ENCODE data around the gene MRI1.
"Not testable (repeated sequence)": the region's sequence is repeated elsewhere in the genome, so short reads cannot be mapped to it uniquely, and the experiment has no call there.

The MRI1 gene

GRCh38 chr19:13764101-13764807, at the start of gene MRI1:
Gene MRI1, plus strand, starts transcription at chr19:13764522. Its CDS starts 67 bp downstream, at chr19:13764589.
- peak in 2 of 3 donors; percentile 38 to 61 for DNase-seq (ENCODE audit: low read depth in 3 of 3, low spot score in 1 of 3)

DNA sequence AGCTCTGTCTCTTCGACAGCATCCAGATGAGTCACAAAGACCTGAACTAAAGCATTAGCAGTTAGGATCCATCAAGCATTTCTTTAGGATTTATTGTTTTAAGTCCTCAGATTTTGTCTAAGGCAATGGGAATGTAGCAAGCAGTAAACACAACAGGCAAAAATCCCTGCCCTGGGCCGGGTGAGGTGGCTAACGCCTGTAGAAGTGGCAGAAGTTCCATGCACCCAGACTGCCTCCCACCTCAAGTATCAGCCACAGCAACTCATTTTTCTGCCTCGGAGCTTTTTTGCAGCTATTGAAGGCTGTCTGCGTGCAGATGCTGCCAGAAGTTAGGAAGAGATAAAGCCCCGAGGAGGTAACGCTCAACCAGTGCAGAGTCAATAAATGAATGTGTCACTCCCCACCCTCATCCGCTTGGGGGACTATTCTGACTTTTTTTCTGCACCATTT, 47.1 kb upstream of the MRI1 start:
- no peak for DNase-seq (ENCODE audit: low read depth in 3 of 3, low spot score in 1 of 3)

- no peak for DNase-seq (ENCODE audit: low read depth in 3 of 3, low spot score in 1 of 3)
These were observed 45.6 kb upstream of the MRI1 start for GRCh38 chr19:13718733-13719132.

- DNase-seq (ENCODE audit: low read depth in 3 of 3, low spot score in 1 of 3): no peak
These were observed 42.2 kb upstream of the MRI1 start for GRCh38 chr19:13722146-13722545.

- DNase-seq (ENCODE audit: low read depth in 3 of 3, low spot score in 1 of 3): no peak
These were observed 41.1 kb upstream of the MRI1 start for GRCh38 chr19:13723206-13723605.

- no peak for DNase-seq (ENCODE audit: low read depth in 3 of 3, low spot score in 1 of 3)
These were observed 38.0 kb upstream of the MRI1 start for GRCh38 chr19:13726323-13726722.

DNA sequence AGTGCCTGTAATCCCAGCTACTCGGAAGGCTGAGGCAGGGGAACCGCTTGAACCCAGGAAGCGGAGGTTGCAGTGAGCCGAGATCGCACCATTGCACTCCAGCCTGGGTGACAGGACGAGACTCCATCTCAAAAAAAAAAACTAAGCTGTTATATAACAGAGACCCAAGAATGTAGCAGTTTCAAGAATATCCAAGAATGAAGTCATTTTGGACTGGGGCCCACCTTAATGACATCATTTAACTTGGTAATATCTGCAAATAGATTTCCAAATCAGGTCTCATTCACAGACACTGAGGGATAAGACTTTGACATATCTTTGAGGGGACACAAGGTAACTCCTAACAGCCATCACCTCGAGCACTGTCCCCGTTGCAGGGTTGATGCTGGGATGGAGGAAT, 36.5 kb upstream of the MRI1 start:
- no peak for DNase-seq (ENCODE audit: low read depth in 3 of 3, low spot score in 1 of 3)

- no peak for DNase-seq (ENCODE audit: low read depth in 3 of 3, low spot score in 1 of 3)
These were observed 34.5 kb upstream of the MRI1 start for GRCh38 chr19:13729859-13730258.

- peak; percentile 87 to 90 (median 87) for DNase-seq (ENCODE audit: low read depth in 3 of 3, low spot score in 1 of 3)
These were observed 33.0 kb upstream of the MRI1 start for GRCh38 chr19:13731147-13731964.

DNA sequence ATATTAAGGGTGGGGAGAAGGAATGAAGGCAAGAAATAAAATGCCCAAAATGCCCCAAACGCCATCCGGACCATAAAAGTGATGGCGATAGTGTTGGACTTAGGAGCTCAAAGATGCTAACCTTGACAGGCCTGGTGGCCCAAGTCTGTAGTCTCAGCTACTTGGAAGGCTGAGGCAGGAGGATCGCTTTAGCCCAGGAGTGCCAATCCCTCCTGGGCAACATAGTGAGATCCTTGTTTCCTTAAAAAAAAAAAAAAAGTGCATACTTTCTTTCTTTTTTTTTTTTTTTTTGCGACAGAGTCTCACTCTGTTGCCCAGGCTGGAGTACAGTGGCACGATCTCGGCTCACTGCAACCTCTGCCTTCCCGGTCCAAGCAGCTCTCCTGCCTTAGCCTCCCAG, 32.0 kb upstream of the MRI1 start:
- no peak for DNase-seq (ENCODE audit: low read depth in 3 of 3, low spot score in 1 of 3)

DNA sequence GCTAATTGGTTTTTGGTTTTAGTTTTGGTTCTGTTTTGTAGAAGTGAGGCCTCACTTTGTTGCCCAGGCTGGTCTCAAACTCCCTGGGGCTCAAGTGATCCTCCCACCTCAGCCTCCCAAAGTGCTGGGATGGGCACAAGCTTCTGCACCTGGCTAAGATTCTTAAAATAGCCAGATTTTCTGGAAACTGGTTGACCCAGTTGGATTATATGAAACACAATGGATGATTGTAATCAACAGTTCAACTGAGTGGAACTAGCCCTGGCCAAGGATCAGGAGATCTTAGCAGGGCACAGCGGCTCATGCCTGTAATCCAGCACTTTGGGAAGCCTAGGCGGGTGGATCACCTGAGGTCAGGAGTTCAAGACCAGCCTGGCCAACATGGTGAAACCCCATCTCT, 29.6 kb upstream of the MRI1 start:
- DNase-seq (ENCODE audit: low read depth in 3 of 3, low spot score in 1 of 3): no peak

- no peak for DNase-seq (ENCODE audit: low read depth in 3 of 3, low spot score in 1 of 3)
These were observed 26.2 kb upstream of the MRI1 start for GRCh38 chr19:13738073-13738472.

- DNase-seq (ENCODE audit: low read depth in 3 of 3, low spot score in 1 of 3): no peak
These were observed 22.4 kb upstream of the MRI1 start for GRCh38 chr19:13741893-13742292.

DNA sequence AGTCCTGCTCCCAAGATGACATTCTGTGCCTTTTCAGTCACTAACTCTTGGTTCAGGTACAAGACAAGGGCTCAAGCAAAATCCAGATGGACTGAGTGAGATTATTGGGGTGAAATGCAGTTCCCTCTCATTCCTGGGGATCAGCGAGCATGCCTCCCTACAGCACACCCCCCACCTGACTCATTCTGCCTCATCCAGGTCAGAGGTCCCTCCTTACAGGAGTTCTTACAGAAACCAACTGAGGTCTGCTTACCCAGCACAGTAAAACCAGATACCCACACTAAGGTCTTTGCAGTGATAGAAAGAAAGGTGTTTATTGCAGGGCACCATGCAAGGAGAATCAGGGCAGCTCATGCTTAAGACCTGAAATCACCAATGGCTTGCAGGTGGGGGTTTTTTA, 21.6 kb upstream of the MRI1 start:
- no peak for DNase-seq (ENCODE audit: low read depth in 3 of 3, low spot score in 1 of 3)

DNA sequence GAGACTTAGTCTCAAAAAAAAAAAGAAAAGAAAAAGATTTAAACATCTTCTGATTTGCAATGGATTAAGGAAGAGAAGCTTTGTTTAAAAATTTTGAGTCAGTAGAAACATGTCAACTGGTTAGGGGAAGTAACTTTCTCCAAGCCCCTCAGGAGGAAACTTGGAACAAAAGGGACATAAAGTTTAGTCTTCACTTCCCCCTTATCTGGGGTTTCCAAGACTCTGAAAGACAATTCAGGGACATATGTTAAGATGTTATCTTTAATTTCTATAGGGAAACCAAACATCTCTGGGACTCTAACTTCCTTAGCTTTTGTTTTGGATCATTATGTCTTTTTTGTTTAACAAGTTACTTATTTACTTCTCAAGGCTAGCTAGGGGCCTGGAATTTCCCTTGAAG, 20.1 kb upstream of the MRI1 start:
- DNase-seq (ENCODE audit: low read depth in 3 of 3, low spot score in 1 of 3): no peak

DNA sequence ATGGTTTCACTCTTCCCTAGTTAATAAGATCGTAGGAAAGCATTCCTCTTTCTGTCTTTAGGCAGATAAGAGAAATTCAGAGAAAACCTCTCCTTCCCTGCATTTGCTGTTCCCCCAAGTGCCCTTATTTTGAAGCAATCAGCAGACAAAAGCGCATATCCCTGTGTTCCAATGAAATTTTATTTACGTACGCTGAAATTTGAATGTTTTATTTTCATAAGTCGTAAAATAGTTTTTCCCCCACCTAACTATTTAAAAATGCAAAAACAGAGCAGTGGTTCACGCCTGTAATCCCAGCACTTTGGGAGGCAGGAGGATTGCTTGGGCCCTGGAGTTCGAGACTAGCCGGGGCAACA, 17.2 kb upstream of the MRI1 start:
- no peak for DNase-seq (ENCODE audit: low read depth in 3 of 3, low spot score in 1 of 3)

- no peak for DNase-seq (ENCODE audit: low read depth in 3 of 3, low spot score in 1 of 3)
These were observed 16.0 kb upstream of the MRI1 start for GRCh38 chr19:13748169-13748828.

GRCh38 chr19:13751436-13751835, 12.9 kb upstream of the MRI1 start:
- no peak for DNase-seq (ENCODE audit: low read depth in 3 of 3, low spot score in 1 of 3)

GRCh38 chr19:13753622-13754021, 10.7 kb upstream of the MRI1 start:
- not testable (repeated sequence) for DNase-seq (ENCODE audit: low read depth in 3 of 3, low spot score in 1 of 3)

GRCh38 chr19:13756210-13756609, 8.1 kb upstream of the MRI1 start:
- DNase-seq (ENCODE audit: low read depth in 3 of 3, low spot score in 1 of 3): no peak

DNA sequence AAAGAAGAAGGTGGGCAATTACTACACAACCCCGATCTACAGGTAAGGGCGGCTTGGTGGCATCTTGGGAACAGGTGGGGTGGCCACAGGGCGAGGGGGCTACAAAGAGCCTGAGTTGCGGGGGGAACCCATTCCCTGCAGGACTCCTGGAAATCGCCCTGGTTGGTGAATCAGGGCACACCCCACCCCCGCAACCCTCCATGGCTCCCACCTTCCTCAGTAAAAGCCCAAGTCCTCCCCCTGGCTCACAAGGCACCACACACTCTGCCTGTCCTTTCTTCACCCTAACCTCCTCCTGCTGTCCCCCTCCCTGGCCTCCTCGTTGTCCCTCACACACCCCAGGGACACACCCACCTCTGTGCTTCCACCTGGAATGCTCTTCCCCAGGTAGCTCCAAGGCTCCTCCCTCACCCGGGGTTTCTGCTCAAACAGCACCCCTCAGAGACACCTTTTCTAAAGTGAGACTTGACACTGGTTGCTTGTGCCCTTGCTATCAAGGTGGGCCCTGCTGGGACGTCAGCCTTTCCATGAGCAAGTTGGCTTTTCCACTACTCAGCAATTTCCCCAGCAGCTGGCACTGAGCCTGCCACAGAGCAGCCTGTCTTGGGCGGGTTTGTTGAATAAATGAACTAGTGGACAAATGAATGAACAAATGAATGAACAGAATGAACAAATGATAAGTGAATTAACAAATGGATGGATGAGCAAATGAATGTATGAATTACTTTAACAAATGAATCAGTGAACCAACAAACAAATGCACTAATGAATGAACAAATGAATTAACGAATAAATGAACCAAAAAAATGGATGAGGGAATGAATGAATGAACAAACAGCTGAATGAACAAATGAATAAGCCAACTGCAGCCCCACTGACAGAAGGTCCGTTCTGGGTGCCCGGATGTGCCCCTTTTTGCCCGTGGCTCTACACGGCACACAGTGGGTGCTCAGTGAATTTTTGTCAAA, 6.2 kb upstream of the MRI1 start:
- DNase-seq (ENCODE audit: low read depth in 3 of 3, low spot score in 1 of 3): no peak

Data from stimulated activated CD4-positive, alpha-beta T cell treated with anti-CD3 and anti-CD28 coated beads, TNF-alpha, amount 100 ng/mL, for 1 hour (primary cell).